WERI-Rb-1 (cell line): ENCODE results near the gene STAB1.

Source experiments
- DNase-seq: peaks from one replicate; pipeline ENCODE4 v3.0.0-alpha.2; 2020
- H3K27ac ChIP-seq: fragments of 250-450 bp; sonication (Bioruptor Pico); 2 replicates; pipeline ENCODE4 v1.5.1; 2020; ENCODE audit warnings: mild to moderate bottlenecking, moderate library complexity
- H3K27me3 ChIP-seq: fragments of 250-450 bp; sonication (Bioruptor Pico); 2 replicates; pipeline ENCODE4 v1.5.1; 2021; ENCODE audit warnings: mild to moderate bottlenecking, low read depth, moderate library complexity; ENCODE audit not compliant: insufficient read depth, severe bottlenecking
- H3K36me3 ChIP-seq: fragments of 250-450 bp; sonication (Bioruptor Pico); 2 replicates; pipeline ENCODE4 v1.5.1; 2020; ENCODE audit warnings: mild to moderate bottlenecking, moderate library complexity
- H3K4me3 ChIP-seq: 2 replicates; pipeline ENCODE4 v1.5.1; 2011; ENCODE audit warnings: low read depth, mild to moderate bottlenecking, control low read depth, low read length
- H3K9me3 ChIP-seq: fragments of 250-450 bp; sonication (Bioruptor Pico); 2 replicates; pipeline ENCODE4 v1.5.1; 2021; ENCODE audit warnings: mild to moderate bottlenecking, moderate library complexity; ENCODE audit not compliant: severe bottlenecking
- CTCF ChIP-seq: IDR thresholded peaks from 2 replicates; pipeline ENCODE4 v1.5.1; 2011; ENCODE audit warnings: low read depth, mild to moderate bottlenecking, control low read depth, inconsistent platforms, low read length

Gene STAB1

GRCh38 chr3:52451237-52452083 lies 43.7 kb upstream of the STAB1 start:
- H3K9me3 ChIP-seq, result no peaks in the 10 kb centered on the region
- DNase-seq, result no peak
- TF ChIP-seq CTCF, result 0 out of 2 replicates have a peak, but pooled peaks have one; percentile 22
- no peak overlapping the region for H3K27ac ChIP-seq
- H3K4me3 ChIP-seq, result no peak overlapping the region
- H3K36me3 ChIP-seq, result peaks cover 1% of the 10 kb centered on the region
- no peaks in the 10 kb centered on the region for H3K27me3 ChIP-seq

GRCh38 chr3:52452126-52452525 lies 43.0 kb upstream of the STAB1 start:
- Histone ChIP-seq H3K27me3 (no peaks in the 10 kb centered on the region), H3K36me3 (peaks cover 8% of the 10 kb centered on the region), H3K4me3 (no peak overlapping the region), H3K27ac (no peak overlapping the region), H3K9me3 (no peaks in the 10 kb centered on the region)
- no peak for DNase-seq
- TF ChIP-seq CTCF, result no peak

- Histone ChIP-seq H3K36me3 (peaks cover 14% of the 10 kb centered on the region), H3K27ac (0 out of 2 replicates have a peak overlapping the region, but pooled peaks have one; percentile 23), H3K27me3 (no peaks in the 10 kb centered on the region), H3K9me3 (no peaks in the 10 kb centered on the region), H3K4me3 (no peak overlapping the region)
- TF ChIP-seq CTCF, result no peak
- DNase-seq, result no peak
Measured at GRCh38 chr3:52452570-52453221, 42.4 kb upstream of the STAB1 start.

- Histone ChIP-seq H3K27ac (peak within 1 kb of the TSS; percentile 94), H3K36me3 (peaks cover 23% of the 10 kb centered on the region), H3K27me3 (no peaks in the 10 kb centered on the region), H3K4me3 (no peak within 1 kb of the TSS; the same call in 1 of the 2 replicates), H3K9me3 (no peaks in the 10 kb centered on the region)
- TF ChIP-seq CTCF, result no peak
- DNase-seq, result peak; percentile 43
Measured at GRCh38 chr3:52453496-52454249, 41.5 kb upstream of the STAB1 start, which contains the start of gene TNNC1. TSS of gene TNNC1 (minus strand) at chr3:52454041. CDS start at chr3:52454015, 26 bp downstream.

GRCh38 chr3:52454250-52454937 lies 40.7 kb upstream of the STAB1 start:
- no peaks in the 10 kb centered on the region for H3K9me3 ChIP-seq
- no peak overlapping the region for H3K4me3 ChIP-seq
- no peaks in the 10 kb centered on the region for H3K27me3 ChIP-seq
- TF ChIP-seq CTCF, result no peak
- no peak for DNase-seq
- peak overlapping the region; percentile 94 for H3K27ac ChIP-seq
- H3K36me3 ChIP-seq, result peaks cover 31% of the 10 kb centered on the region
